ENCODE results near the gene DDX47.

- TF ChIP-seq CEBPB (IDR thresholded peaks at IDR 0.05; ENCODE audit: low read depth, low read length) = no peak
- no peak for TF ChIP-seq ELK1 (IDR thresholded peaks at IDR 0.05; ENCODE audit: borderline replicate concordance, low read depth, low read length)
- 0 out of 2 replicates have a peak, but pooled peaks have one; percentile 11 for TF ChIP-seq CTCF (conservative IDR thresholded peaks at IDR 0.05; ENCODE audit: low read depth, low read length)
- TF ChIP-seq BHLHE40 (IDR thresholded peaks at IDR 0.05; ENCODE audit: low read depth, low read length) = no peak
- no peak for TF ChIP-seq POLR2A (IDR thresholded peaks at IDR 0.05; ENCODE audit: low read depth, low read length)
- TF ChIP-seq RAD21 (IDR thresholded peaks at IDR 0.05; ENCODE audit: low read length) = no peak
- TF ChIP-seq SMC3 (IDR thresholded peaks at IDR 0.05; ENCODE audit: low read depth, low read length) = no peak
- TF ChIP-seq MAZ (IDR thresholded peaks at IDR 0.05; ENCODE audit: borderline replicate concordance, low read depth, low read length) = no peak
- TF ChIP-seq CHD1 (IDR thresholded peaks at IDR 0.05; ENCODE audit: low read depth, low read length) = no peak
- TF ChIP-seq NFE2L2 (IDR thresholded peaks at IDR 0.05; ENCODE audit: low read depth, low read length) = no peak
- TF ChIP-seq RFX5 (IDR thresholded peaks at IDR 0.05; ENCODE audit: low read depth, low read length) = no peak
- no peak for TF ChIP-seq MXI1 (IDR thresholded peaks at IDR 0.05; ENCODE audit: borderline replicate concordance, low read depth, low read length)
- no peak for TF ChIP-seq RCOR1 (IDR thresholded peaks at IDR 0.05; ENCODE audit: insufficient replicate concordance, low read length)
- no peak for TF ChIP-seq MAFK (IDR thresholded peaks at IDR 0.05; ENCODE audit: low read depth, low read length)
Measured at GRCh38 chr12:12819752-12820311, 6.7 kb downstream of the DDX47 start.
